Mesothelial cell of epicardium (in vitro differentiated cells): ENCODE measurements around the gene MCM8. TPM values are rescaled to one million over a fixed set of nuclear protein-coding genes. Genes with fewer than 3 reads are reported as not detected.

Experiments used
- DNase-seq, 2 experiments: peaks; one replicate each; pipeline ENCODE4 v3.0.0; 2021; ENCODE audit warnings: low spot score in 2 of 2; ENCODE audit not compliant: unreplicated experiment in 2 of 2
- H3K27ac Mint-ChIP-seq: 2 replicates; pipeline ENCODE4 v1.8.0; 2021; ENCODE audit warnings: mixed read lengths
- H3K27me3 Mint-ChIP-seq: 2 replicates; pipeline ENCODE4 v1.8.0; 2021; ENCODE audit warnings: low read depth, mixed read lengths
- H3K36me3 Mint-ChIP-seq: 2 replicates; pipeline ENCODE4 v1.8.0; 2021; ENCODE audit warnings: mixed read lengths
- H3K4me1 Mint-ChIP-seq: 2 replicates; pipeline ENCODE4 v1.8.0; 2021; ENCODE audit warnings: mixed read lengths
- H3K4me3 Mint-ChIP-seq: 2 replicates; pipeline ENCODE4 v1.8.0; 2021; ENCODE audit warnings: mild to moderate bottlenecking, moderate library complexity, mixed read lengths
- H3K9me3 Mint-ChIP-seq: 2 replicates; pipeline ENCODE4 v1.8.0; 2021; ENCODE audit warnings: mixed read lengths
- total RNA-seq: library from RNA; stranded (reverse); gene quantifications from 3 replicates; pipeline ENCODE4 v1.2.1, GENCODE V29; 2021
- TF ChIP-seq, protein P1 (sequence below): fragments of 200-600 bp; sonication (generic); IDR thresholded peaks from one replicate; pipeline ENCODE4 v1.5.0; 2021; ENCODE audit warnings: antibody characterized with exemption; ENCODE audit not compliant: unreplicated experiment

The MCM8 gene
- total RNA-seq, 1 donor from 2014 or later = 11.3 TPM

DNA sequence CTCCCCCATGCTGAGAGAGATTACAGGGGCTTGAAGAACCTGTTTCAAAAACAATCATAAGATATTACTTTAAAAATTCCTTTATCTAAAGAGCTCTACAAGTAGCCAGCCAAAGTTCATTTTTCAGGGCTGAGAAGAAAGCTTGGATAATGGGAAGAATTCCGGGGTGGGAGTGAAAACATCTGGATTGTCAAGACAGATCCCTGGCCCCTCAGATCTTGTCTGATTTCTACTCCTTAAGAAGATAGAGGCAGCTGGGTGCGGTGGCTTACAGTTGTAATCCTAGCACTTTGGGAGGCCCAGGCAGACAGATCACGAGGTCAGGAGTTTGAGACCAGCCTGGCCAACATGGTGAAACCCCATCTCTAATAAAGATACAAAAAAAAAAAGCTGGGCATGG is 24.9 kb upstream of the MCM8 start:
- Mint-ChIP-seq H3K4me1 (peaks cover 12% of the 10 kb centered on the region), H3K36me3 (no peaks in the 10 kb centered on the region), H3K9me3 (no peaks in the 10 kb centered on the region), H3K27ac (no peak overlapping the region), H3K4me3 (no peak overlapping the region), H3K27me3 (peaks cover 45% of the 10 kb centered on the region)
- TF ChIP-seq, protein P1, sequence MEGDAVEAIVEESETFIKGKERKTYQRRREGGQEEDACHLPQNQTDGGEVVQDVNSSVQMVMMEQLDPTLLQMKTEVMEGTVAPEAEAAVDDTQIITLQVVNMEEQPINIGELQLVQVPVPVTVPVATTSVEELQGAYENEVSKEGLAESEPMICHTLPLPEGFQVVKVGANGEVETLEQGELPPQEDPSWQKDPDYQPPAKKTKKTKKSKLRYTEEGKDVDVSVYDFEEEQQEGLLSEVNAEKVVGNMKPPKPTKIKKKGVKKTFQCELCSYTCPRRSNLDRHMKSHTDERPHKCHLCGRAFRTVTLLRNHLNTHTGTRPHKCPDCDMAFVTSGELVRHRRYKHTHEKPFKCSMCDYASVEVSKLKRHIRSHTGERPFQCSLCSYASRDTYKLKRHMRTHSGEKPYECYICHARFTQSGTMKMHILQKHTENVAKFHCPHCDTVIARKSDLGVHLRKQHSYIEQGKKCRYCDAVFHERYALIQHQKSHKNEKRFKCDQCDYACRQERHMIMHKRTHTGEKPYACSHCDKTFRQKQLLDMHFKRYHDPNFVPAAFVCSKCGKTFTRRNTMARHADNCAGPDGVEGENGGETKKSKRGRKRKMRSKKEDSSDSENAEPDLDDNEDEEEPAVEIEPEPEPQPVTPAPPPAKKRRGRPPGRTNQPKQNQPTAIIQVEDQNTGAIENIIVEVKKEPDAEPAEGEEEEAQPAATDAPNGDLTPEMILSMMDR = no peak
- DNase-seq = no peak

DNA sequence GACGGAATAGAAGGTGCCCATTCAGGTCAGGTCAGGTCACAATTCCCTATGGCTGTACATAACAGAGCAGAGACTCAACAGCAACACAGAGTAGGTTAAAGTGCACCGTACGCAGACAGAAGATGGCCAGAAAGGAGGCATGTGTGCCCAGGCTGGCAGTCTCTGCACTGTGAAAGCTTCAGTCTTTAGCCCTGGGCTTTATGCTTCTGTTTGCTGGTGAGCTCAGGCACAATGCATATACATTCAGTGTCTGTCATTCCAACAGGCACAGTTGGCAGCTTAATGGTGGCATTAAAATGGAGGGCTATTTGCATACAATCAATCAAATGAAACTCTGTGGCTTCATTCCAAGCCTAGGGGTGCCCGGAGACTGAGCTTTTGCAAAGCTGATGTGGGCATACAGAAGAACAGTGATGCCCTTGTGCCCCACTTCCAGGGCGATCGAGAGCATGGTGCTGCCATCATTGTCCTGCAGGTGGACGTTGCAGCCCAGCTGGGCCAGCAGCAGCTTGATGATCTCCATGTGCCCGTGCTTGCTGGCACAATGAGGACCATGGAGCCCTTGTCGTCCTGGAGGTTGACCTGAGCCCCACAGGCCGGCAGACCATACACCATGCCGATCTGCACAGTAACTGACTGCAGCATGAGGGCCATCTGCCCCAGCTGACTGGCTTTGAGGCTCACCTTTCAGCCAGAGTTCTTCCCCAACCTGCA is 22.5 kb upstream of the MCM8 start:
- Mint-ChIP-seq H3K27ac (no peak overlapping the region), H3K4me3 (no peak overlapping the region), H3K9me3 (no peaks in the 10 kb centered on the region), H3K36me3 (no peaks in the 10 kb centered on the region), H3K27me3 (peaks cover 42% of the 10 kb centered on the region), H3K4me1 (peaks cover 12% of the 10 kb centered on the region)
- DNase-seq = no peak
- TF ChIP-seq, protein P1 = no peak

DNA sequence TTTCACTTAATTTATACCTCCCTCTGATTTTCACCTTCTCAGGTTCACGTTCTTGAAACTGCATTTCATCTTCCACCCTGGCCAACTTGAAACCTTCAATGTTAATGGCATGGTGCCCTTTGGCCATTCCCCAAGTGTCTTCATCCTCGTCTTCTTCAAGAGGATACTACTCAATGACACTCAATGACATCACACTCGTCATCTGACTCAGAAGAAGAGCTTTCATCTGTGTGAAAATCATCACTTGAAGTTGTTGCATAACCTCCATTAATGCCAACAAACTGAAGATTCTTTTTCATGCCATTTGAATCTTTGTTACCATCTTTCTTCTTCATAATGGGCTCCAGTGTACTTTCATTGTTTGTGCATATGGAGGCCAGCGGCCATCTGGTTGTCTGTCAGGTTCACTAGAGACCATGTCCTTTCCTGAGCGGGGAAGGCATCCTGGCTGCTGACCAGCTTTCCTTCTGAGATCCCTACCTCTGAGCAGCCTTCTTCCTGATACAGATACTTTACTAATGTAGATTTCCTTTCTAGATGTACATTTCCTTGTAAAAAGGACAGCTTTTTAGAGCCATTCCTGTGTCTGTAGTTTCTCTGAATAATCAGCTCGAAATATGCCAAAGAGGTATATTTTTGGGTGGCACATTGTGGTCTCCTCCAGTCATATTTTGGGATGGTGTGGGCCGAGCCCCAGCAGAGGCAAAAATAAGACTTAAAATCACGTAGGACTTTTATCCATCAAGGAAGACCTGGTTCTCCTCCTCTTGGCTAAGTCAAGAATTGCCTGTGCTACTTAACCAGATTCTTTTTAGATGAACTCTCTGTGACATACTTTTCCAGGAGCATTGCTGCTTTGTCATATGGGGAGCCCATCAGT is 21.4 kb upstream of the MCM8 start:
- no peak for DNase-seq
- Mint-ChIP-seq H3K36me3 (no peaks in the 10 kb centered on the region), H3K27ac (no peak overlapping the region), H3K4me1 (peaks cover 12% of the 10 kb centered on the region), H3K27me3 (peaks cover 31% of the 10 kb centered on the region), H3K4me3 (no peak overlapping the region), H3K9me3 (no peaks in the 10 kb centered on the region)
- TF ChIP-seq, protein P1 = no peak

DNA sequence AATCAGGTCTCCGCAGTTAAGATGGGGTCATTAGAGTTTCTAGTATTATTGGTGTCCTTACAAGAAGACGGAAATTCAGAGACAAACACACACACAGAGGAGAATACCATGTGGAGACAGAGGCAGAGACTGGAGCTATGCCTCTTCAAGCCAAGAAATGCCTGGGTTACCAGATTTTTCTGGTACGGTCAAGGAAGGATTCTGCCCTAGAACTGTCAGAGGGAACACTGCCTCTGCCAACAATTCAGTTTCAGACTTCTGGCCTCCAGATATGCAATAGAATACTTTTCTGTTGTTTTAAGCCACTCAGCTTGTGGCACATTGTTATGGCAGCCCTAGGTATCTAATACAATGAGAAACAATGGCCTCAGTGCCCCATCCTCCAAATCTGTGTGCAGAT is 19.0 kb upstream of the MCM8 start:
- TF ChIP-seq, protein P1 = no peak
- no peak overlapping the region for H3K27ac Mint-ChIP-seq
- H3K27me3 Mint-ChIP-seq = peaks cover 27% of the 10 kb centered on the region
- no peak overlapping the region for H3K4me3 Mint-ChIP-seq
- no peaks in the 10 kb centered on the region for H3K36me3 Mint-ChIP-seq
- H3K4me1 Mint-ChIP-seq = peaks cover 2% of the 10 kb centered on the region
- DNase-seq = no peak
- H3K9me3 Mint-ChIP-seq = no peaks in the 10 kb centered on the region

DNA sequence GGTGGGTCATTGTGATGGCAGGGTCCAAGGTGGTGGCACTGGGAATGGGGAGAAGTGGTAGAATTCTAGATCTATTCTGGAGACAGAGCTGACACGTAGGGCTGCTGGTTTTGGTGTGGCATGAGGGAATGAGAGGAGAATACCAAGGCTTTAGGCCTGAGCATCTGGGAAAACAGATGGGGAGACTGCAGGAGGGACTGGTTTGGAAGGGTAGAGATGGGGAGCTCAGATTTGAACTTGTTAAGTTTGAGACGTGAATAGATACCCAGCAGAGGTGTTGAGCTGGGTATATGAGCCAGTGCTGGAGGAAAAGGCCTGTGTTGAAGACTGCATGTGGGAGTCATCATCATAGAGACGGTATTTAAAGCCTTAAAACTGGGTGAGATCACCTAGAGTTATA is 17.7 kb upstream of the MCM8 start:
- Mint-ChIP-seq H3K27me3 (peaks cover 23% of the 10 kb centered on the region), H3K27ac (no peak overlapping the region), H3K4me1 (no peaks in the 10 kb centered on the region), H3K36me3 (peaks cover under 1% of the 10 kb centered on the region), H3K4me3 (no peak overlapping the region), H3K9me3 (no peaks in the 10 kb centered on the region)
- no peak for DNase-seq
- TF ChIP-seq, protein P1 = no peak
